HCT116 (cell line): ENCODE results near the gene SLC39A10. TPM values are rescaled to one million over a fixed set of nuclear protein-coding genes. Genes with fewer than 3 reads are reported as not detected.

ENCODE experiments used
- ATAC-seq: fragments of 200-7000 bp; cut with Tn5 transposase; 2 replicates; pipeline ENCODE4 v1.9.1; 2020; ENCODE audit warnings: mild to moderate bottlenecking, moderate library complexity
- BruUV-seq: library from RNA; stranded (reverse); fragments of 400-500 nt; replicated peaks from 2 replicates; lab custom pipeline; 2021; lab: Mats Ljungman, UMichigan
- CTCF ChIA-PET: fragments of 300-600 bp; sonication (Branson Sonifier 250); formaldehyde crosslinking; loops from one replicate; lab custom pipeline; 2021; ENCODE audit warnings: antibody characterized with exemption; lab: Charles Lee
- POLR2A ChIA-PET: fragments of 300-600, 350-600 bp; sonication (Branson Sonifier 250); formaldehyde crosslinking; loops from one replicate; lab custom pipeline; 2021; ENCODE audit warnings: antibody characterized with exemption; lab: Charles Lee
- RAD21 ChIA-PET, 2 experiments: fragments of 300-600 bp; sonication (Branson Sonifier 250); formaldehyde crosslinking; loops; one replicate each; lab custom pipeline; 2023; ENCODE audit warnings: low total read pairs in 2 of 2; ENCODE audit not compliant: uncharacterized antibody in 2 of 2, unreplicated experiment in 2 of 2, low non-redundant PET in 1 of 2; lab: Charles Lee
- DNase-seq: peaks from one replicate; pipeline ENCODE4 v3.0.0-alpha.2; 2010; ENCODE audit warnings: low read depth, low spot score
- H2AFZ ChIP-seq: fragments of 200-600 bp; shearing (Covaris generic), sonication (generic); 2 replicates; pipeline ENCODE4 v1.6.1; 2017; ENCODE audit warnings: low read depth, mixed run types, mixed read lengths, antibody characterized with exemption, low read length; ENCODE audit not compliant: poor library complexity, severe bottlenecking
- H3K27ac ChIP-seq: 2 replicates; pipeline ENCODE4 v1.5.1; 2012; ENCODE audit warnings: low read depth, low read length
- H3K27me3 ChIP-seq: fragments of 200-600 bp; sonication (generic); 2 replicates; pipeline ENCODE4 v1.6.1; 2016; ENCODE audit warnings: mixed run types, low read length, mixed read lengths; ENCODE audit not compliant: insufficient read depth
- H3K36me3 ChIP-seq, 2 experiments: fragments of 200-500 bp in 1 of 2; fragments of 200-600 bp in 1 of 2; sonication (Bioruptor generic) in 1 of 2; sonication (generic) in 1 of 2; 2 replicates each; pipeline versions ENCODE4 v1.5.1 to v1.6.1; 2014 to 2016; ENCODE audit warnings: low read length in 2 of 2, inconsistent platforms in 1 of 2, mixed read lengths in 1 of 2, mixed run types in 1 of 2; ENCODE audit not compliant: insufficient read depth in 2 of 2, control insufficient read depth in 1 of 2
- H3K4me1 ChIP-seq, 2 experiments: fragments of 200-600 bp in 1 of 2; sonication (generic) in 1 of 2; 2 replicates each; pipeline versions ENCODE4 v1.5.1 to v1.6.1; 2012 to 2017; ENCODE audit warnings: low read length in 2 of 2, inconsistent platforms in 1 of 2, mild to moderate bottlenecking in 1 of 2, mixed read lengths in 1 of 2, mixed run types in 1 of 2, moderate library complexity in 1 of 2; ENCODE audit not compliant: insufficient read depth in 2 of 2, control insufficient read depth in 1 of 2
- H3K4me2 ChIP-seq: fragments of 200-600 bp; sonication (generic); 2 replicates; pipeline ENCODE4 v1.6.1; 2017; ENCODE audit warnings: mixed run types, low read length, mixed read lengths
- H3K4me3 ChIP-seq, 2 experiments: fragments of 200-600 bp in 1 of 2; sonication (generic) in 1 of 2; replicated peaks in 1 of 2; 2 replicates each; pipeline ENCODE4 v1.5.1; 2011 to 2016; ENCODE audit warnings: low read length in 2 of 2, control low read depth in 1 of 2, low read depth in 1 of 2, mild to moderate bottlenecking in 1 of 2, mixed read lengths in 1 of 2, mixed run types in 1 of 2
- H3K79me2 ChIP-seq: fragments of 200-600 bp; sonication (generic); 2 replicates; pipeline ENCODE4 v1.6.1; 2017; ENCODE audit warnings: mild to moderate bottlenecking, mixed run types, low read length, moderate library complexity, mixed read lengths; ENCODE audit not compliant: insufficient read depth
- H3K9ac ChIP-seq: fragments of 200-600 bp; sonication (generic); 2 replicates; pipeline ENCODE4 v1.6.1; 2016; ENCODE audit warnings: low read length, mixed read lengths
- H3K9me2 ChIP-seq: fragments of 200-600 bp; sonication (generic), shearing (Covaris generic); 2 replicates; pipeline ENCODE4 v1.6.1; 2017; ENCODE audit warnings: mixed run types, mild to moderate bottlenecking, moderate library complexity; ENCODE audit not compliant: insufficient read depth
- H3K9me3 ChIP-seq, 2 experiments: fragments of 200-500 bp in 1 of 2; fragments of 200-600 bp in 1 of 2; sonication (Bioruptor generic) in 1 of 2; sonication (generic) in 1 of 2; 2 replicates each; pipeline ENCODE4 v1.6.1; 2014 to 2017; ENCODE audit warnings: low read length in 2 of 2, mixed read lengths in 2 of 2, inconsistent platforms in 1 of 2, low read depth in 1 of 2, mild to moderate bottlenecking in 1 of 2, mixed run types in 1 of 2, moderate library complexity in 1 of 2; ENCODE audit not compliant: control insufficient read depth in 1 of 2, insufficient read depth in 1 of 2
- H4K20me1 ChIP-seq: fragments of 200-600 bp; sonication (generic), shearing (Covaris generic); 2 replicates; pipeline ENCODE4 v1.6.1; 2017; ENCODE audit warnings: mixed run types, mild to moderate bottlenecking, moderate library complexity; ENCODE audit not compliant: insufficient read depth
- CBX3 ChIP-seq: IDR thresholded peaks from 2 replicates; pipeline ENCODE4 v1.6.1; 2012; ENCODE audit warnings: low read depth
- CTCF ChIP-seq, 3 experiments: fragments of 200-600 bp in 1 of 3; sonication (generic) in 1 of 3; IDR thresholded peaks in 2 of 3; conservative IDR thresholded peaks in 1 of 3; 2 replicates each; pipeline ENCODE4 v1.5.1; 2012 to 2017; ENCODE audit warnings: low read depth in 2 of 3, low read length in 2 of 3, antibody characterized with exemption in 1 of 3, borderline replicate concordance in 1 of 3, control low read depth in 1 of 3, mild to moderate bottlenecking in 1 of 3, mixed read lengths in 1 of 3, mixed run types in 1 of 3, moderate library complexity in 1 of 3; ENCODE audit not compliant: insufficient read depth in 1 of 3
- EGR1 ChIP-seq: IDR thresholded peaks from 2 replicates; pipeline ENCODE4 v1.6.1; 2012; ENCODE audit warnings: low read depth
- ELF1 ChIP-seq: IDR thresholded peaks from 2 replicates; pipeline ENCODE4 v1.6.1; 2012; ENCODE audit warnings: low read depth, borderline replicate concordance
- EZH2phosphoT487 ChIP-seq: fragments of 200-600 bp; IDR thresholded peaks from 2 replicates; pipeline ENCODE4 v1.6.1; 2018; ENCODE audit warnings: antibody characterized with exemption, borderline replicate concordance
- FOSL1 ChIP-seq: IDR thresholded peaks from 2 replicates; pipeline ENCODE4 v1.6.1; 2012; ENCODE audit warnings: low read depth
- JUND ChIP-seq: IDR thresholded peaks from 2 replicates; pipeline ENCODE4 v1.6.1; 2012
- POLR2A ChIP-seq: IDR thresholded peaks from 2 replicates; pipeline ENCODE4 v1.7.0; 2011; ENCODE audit warnings: borderline replicate concordance; ENCODE audit not compliant: insufficient read depth, insufficient read length; ENCODE audit errors: extremely low read depth
- POLR2AphosphoS5 ChIP-seq: IDR thresholded peaks from 2 replicates; pipeline ENCODE4 v1.6.1; 2011; ENCODE audit warnings: mild to moderate bottlenecking, low read depth, low read length, moderate library complexity
- ZFX ChIP-seq: fragments of 450-650 bp; IDR thresholded peaks from 2 replicates; pipeline ENCODE4 v1.6.1; 2017
- ZNF274 ChIP-seq: fragments of 200-500 bp; sonication (Bioruptor generic); IDR thresholded peaks from 2 replicates; pipeline ENCODE4 v1.6.1; 2014; ENCODE audit warnings: mild to moderate bottlenecking, low read depth, low read length, inconsistent platforms
- intact Hi-C: fragments of 100-400 bp; cut with micrococcal nuclease; formaldehyde crosslinking; loops from 2 replicates; pipeline ENCODE4 v1.10.0; 2022
- total RNA-seq: library from RNA; stranded (reverse); gene quantifications from one replicate; pipeline ENCODE4 v1.2.1, GENCODE V29; 2021; ENCODE audit not compliant: unreplicated experiment
- TF ChIP-seq, protein P1 (sequence below): IDR thresholded peaks from 2 replicates; pipeline ENCODE4 v1.6.1; 2012; ENCODE audit warnings: low read depth
- TF ChIP-seq, protein P2 (sequence below): IDR thresholded peaks from 2 replicates; pipeline ENCODE4 v1.6.1; 2012

The SLC39A10 gene
- total RNA-seq, 1 experiment from 2014 or later = 59.0 TPM

DNA sequence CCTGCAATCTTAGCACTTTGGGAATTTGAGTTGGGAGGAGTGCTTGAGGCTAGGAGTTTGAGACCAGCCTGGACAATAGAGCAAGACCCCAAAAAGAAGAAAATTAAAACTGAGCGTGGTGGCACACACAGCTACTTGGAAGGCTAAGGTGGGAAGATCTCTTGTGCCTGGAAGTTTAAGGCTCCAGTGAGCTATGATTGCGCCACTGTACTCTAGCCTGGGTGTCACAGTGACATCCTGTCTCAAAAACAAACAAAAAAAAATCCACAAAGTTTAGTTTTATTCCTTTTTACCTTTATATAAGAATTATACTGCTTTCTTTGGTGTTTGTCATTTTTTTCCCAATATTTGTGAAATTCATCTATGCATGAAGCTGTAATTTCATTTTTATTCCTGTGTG is 20.3 kb downstream of the SLC39A10 start:
- H3K9ac ChIP-seq = no peak overlapping the region
- H2AFZ ChIP-seq = no peak overlapping the region
- peaks cover 2 to 12% of the 10 kb centered on the region in 2 experiments; a peak in 1 of 4 replicates for H3K36me3 ChIP-seq
- no peak overlapping the region for H3K4me2 ChIP-seq
- intact Hi-C loops = no loop called here
- no peaks in the 10 kb centered on the region for H3K9me3 ChIP-seq
- ATAC-seq = no peak
- H3K4me3 ChIP-seq = no peak overlapping the region
- H3K79me2 ChIP-seq = peaks cover 67% of the 10 kb centered on the region
- CTCF ChIA-PET = interaction anchor here (1.1 kb wide), 1 partner anchor 17 kb away, joined by 4 read pairs; no protein-coding TSS in a partner anchor
- RAD21 ChIA-PET = no interaction called here
- H3K4me1 ChIP-seq = peaks cover 0 to 14% of the 10 kb centered on the region in 2 experiments; a peak in 1 of 4 replicates
- H3K9me2 ChIP-seq = no peaks in the 10 kb centered on the region
- TF ChIP-seq ELF1 (no peak), JUND (no peak), CTCF (IDR thresholded peaks at IDR 0.05 in 2 of 3, conservative IDR thresholded peaks at IDR 0.05 in 1 of 3; ENCODE audit: borderline replicate concordance in 1 of 3, insufficient read depth in 1 of 3, low read depth in 2 of 3, low read length in 2 of 3) (no peak), FOSL1 (no peak), ZNF274 (no peak), ZFX (no peak), EGR1 (no peak), CBX3 (no peak), POLR2AphosphoS5 (no peak), POLR2A (no peak), EZH2phosphoT487 (no peak)
- TF ChIP-seq, protein P1, sequence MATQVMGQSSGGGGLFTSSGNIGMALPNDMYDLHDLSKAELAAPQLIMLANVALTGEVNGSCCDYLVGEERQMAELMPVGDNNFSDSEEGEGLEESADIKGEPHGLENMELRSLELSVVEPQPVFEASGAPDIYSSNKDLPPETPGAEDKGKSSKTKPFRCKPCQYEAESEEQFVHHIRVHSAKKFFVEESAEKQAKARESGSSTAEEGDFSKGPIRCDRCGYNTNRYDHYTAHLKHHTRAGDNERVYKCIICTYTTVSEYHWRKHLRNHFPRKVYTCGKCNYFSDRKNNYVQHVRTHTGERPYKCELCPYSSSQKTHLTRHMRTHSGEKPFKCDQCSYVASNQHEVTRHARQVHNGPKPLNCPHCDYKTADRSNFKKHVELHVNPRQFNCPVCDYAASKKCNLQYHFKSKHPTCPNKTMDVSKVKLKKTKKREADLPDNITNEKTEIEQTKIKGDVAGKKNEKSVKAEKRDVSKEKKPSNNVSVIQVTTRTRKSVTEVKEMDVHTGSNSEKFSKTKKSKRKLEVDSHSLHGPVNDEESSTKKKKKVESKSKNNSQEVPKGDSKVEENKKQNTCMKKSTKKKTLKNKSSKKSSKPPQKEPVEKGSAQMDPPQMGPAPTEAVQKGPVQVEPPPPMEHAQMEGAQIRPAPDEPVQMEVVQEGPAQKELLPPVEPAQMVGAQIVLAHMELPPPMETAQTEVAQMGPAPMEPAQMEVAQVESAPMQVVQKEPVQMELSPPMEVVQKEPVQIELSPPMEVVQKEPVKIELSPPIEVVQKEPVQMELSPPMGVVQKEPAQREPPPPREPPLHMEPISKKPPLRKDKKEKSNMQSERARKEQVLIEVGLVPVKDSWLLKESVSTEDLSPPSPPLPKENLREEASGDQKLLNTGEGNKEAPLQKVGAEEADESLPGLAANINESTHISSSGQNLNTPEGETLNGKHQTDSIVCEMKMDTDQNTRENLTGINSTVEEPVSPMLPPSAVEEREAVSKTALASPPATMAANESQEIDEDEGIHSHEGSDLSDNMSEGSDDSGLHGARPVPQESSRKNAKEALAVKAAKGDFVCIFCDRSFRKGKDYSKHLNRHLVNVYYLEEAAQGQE = no peak
- TF ChIP-seq, protein P2, sequence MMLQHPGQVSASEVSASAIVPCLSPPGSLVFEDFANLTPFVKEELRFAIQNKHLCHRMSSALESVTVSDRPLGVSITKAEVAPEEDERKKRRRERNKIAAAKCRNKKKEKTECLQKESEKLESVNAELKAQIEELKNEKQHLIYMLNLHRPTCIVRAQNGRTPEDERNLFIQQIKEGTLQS = no peak
- DNase-seq = no peak
- no peaks in the 10 kb centered on the region for H3K27me3 ChIP-seq
- H3K27ac ChIP-seq = no peak overlapping the region
- no TSS peak for BruUV-seq
- POLR2A ChIA-PET = no interaction called here
- no peaks in the 10 kb centered on the region; the same call in 1 of the 2 replicates for H4K20me1 ChIP-seq
